Nephron progenitor cell (in vitro differentiated cells): Measurements from ENCODE around the gene ZNF672.
"Not testable (repeated sequence)": the region's sequence is repeated elsewhere in the genome, so short reads cannot be mapped to it uniquely, and the experiment has no call there.

Source experiments
- DNase-seq: peaks from one replicate; pipeline ENCODE4 v3.0.0; 2021
- H3K27ac Mint-ChIP-seq: 2 replicates; pipeline ENCODE4 v1.8.0; 2021; ENCODE audit warnings: mild to moderate bottlenecking, moderate library complexity, mixed read lengths
- H3K27me3 Mint-ChIP-seq: 2 replicates; pipeline ENCODE4 v1.8.0; 2021; ENCODE audit warnings: mild to moderate bottlenecking, low read depth, mixed read lengths; ENCODE audit not compliant: poor library complexity
- H3K36me3 Mint-ChIP-seq: 2 replicates; pipeline ENCODE4 v1.8.0; 2021; ENCODE audit warnings: low read depth, mixed read lengths
- H3K4me1 Mint-ChIP-seq: 2 replicates; pipeline ENCODE4 v1.8.0; 2021; ENCODE audit warnings: mixed read lengths
- H3K4me3 Mint-ChIP-seq: 2 replicates; pipeline ENCODE4 v1.8.0; 2021; ENCODE audit warnings: mild to moderate bottlenecking, moderate library complexity, mixed read lengths
- H3K9me3 Mint-ChIP-seq: 2 replicates; pipeline ENCODE4 v1.8.0; 2021; ENCODE audit warnings: mild to moderate bottlenecking, moderate library complexity, mixed read lengths
- CTCF ChIP-seq: fragments of 200-600 bp; sonication (generic); IDR thresholded peaks from 2 replicates; pipeline ENCODE4 v1.5.0; 2021; ENCODE audit warnings: antibody characterized with exemption

ZNF672 gene

GRCh38 chr1:248873993-248874533, 36.0 kb downstream of the ZNF672 start:
- H3K4me1 Mint-ChIP-seq, result peaks cover 5% of the 10 kb centered on the region
- TF ChIP-seq CTCF, result no peak
- peak overlapping the region; percentile 97 for H3K4me3 Mint-ChIP-seq
- H3K27me3 Mint-ChIP-seq, result peaks cover 23% of the 10 kb centered on the region
- peak overlapping the region; percentile 99 for H3K27ac Mint-ChIP-seq
- no peaks in the 10 kb centered on the region for H3K36me3 Mint-ChIP-seq
- DNase-seq, result peak; percentile 77
- peaks cover 7% of the 10 kb centered on the region for H3K9me3 Mint-ChIP-seq

GRCh38 chr1:248881261-248881660, 43.2 kb downstream of the ZNF672 start:
- no peak for DNase-seq
- Mint-ChIP-seq H3K27ac (no peak overlapping the region), H3K4me1 (peaks cover 18% of the 10 kb centered on the region), H3K27me3 (peaks cover 11% of the 10 kb centered on the region), H3K4me3 (no peak overlapping the region), H3K9me3 (peaks cover 4% of the 10 kb centered on the region), H3K36me3 (no peaks in the 10 kb centered on the region)
- TF ChIP-seq CTCF, result no peak

- H3K4me1 Mint-ChIP-seq, result peaks cover 26% of the 10 kb centered on the region
- not testable (repeated sequence) for DNase-seq, H3K9me3 Mint-ChIP-seq, H3K4me3 Mint-ChIP-seq, H3K27ac Mint-ChIP-seq, H3K36me3 Mint-ChIP-seq
- H3K27me3 Mint-ChIP-seq, result peaks cover 11% of the 10 kb centered on the region
Observed at GRCh38 chr1:248882427-248882826, 44.4 kb downstream of the ZNF672 start.

GRCh38 chr1:248884632-248885295, 46.7 kb downstream of the ZNF672 start:
- H3K9me3 Mint-ChIP-seq, result peaks cover 4% of the 10 kb centered on the region
- no peak for TF ChIP-seq CTCF
- no peak for DNase-seq
- peaks cover 30% of the 10 kb centered on the region for H3K4me1 Mint-ChIP-seq
- no peaks in the 10 kb centered on the region for H3K36me3 Mint-ChIP-seq
- no peak overlapping the region for H3K4me3 Mint-ChIP-seq
- H3K27me3 Mint-ChIP-seq, result peaks cover 3% of the 10 kb centered on the region
- H3K27ac Mint-ChIP-seq, result no peak overlapping the region

GRCh38 chr1:248885646-248886045, 47.6 kb downstream of the ZNF672 start:
- H3K27me3 Mint-ChIP-seq, result peaks cover 3% of the 10 kb centered on the region
- no peak overlapping the region for H3K4me3 Mint-ChIP-seq
- no peaks in the 10 kb centered on the region for H3K36me3 Mint-ChIP-seq
- peaks cover 34% of the 10 kb centered on the region for H3K4me1 Mint-ChIP-seq
- peaks cover 4% of the 10 kb centered on the region for H3K9me3 Mint-ChIP-seq
- no peak for DNase-seq
- H3K27ac Mint-ChIP-seq, result no peak overlapping the region
- TF ChIP-seq CTCF, result no peak

GRCh38 chr1:248886237-248886895, 48.3 kb downstream of the ZNF672 start:
- Mint-ChIP-seq H3K27me3 (peaks cover 3% of the 10 kb centered on the region), H3K36me3 (no peaks in the 10 kb centered on the region), H3K4me3 (no peak overlapping the region), H3K4me1 (peaks cover 39% of the 10 kb centered on the region), H3K27ac (peak overlapping the region; percentile 87), H3K9me3 (peaks cover 4% of the 10 kb centered on the region)
- DNase-seq, result no peak
- TF ChIP-seq CTCF, result no peak

- H3K36me3 Mint-ChIP-seq, H3K27ac Mint-ChIP-seq, H3K27me3 Mint-ChIP-seq, H3K9me3 Mint-ChIP-seq, DNase-seq, H3K4me3 Mint-ChIP-seq: not testable (repeated sequence)
- peaks cover 40% of the 10 kb centered on the region for H3K4me1 Mint-ChIP-seq
Observed at GRCh38 chr1:248889914-248890243, 51.9 kb downstream of the ZNF672 start.
